Neural progenitor cell (in vitro differentiated cells): ENCODE results near the gene TRAF6. TPM values are rescaled to one million over a fixed set of nuclear protein-coding genes. Genes with fewer than 3 reads are reported as not detected.

Experiments
- DNase-seq: peaks from one replicate; pipeline ENCODE4 v3.0.0-alpha.2; 2016; ENCODE audit warnings: low spot score
- H2AFZ ChIP-seq: fragments of 200-600 bp; sonication (generic); replicated peaks from 2 replicates; pipeline ENCODE4 v1.6.1; 2016; ENCODE audit warnings: antibody characterized with exemption
- H3F3A ChIP-seq: fragments of 200-600 bp; sonication (generic); 2 replicates; pipeline ENCODE4 v1.6.1; 2016; ENCODE audit warnings: antibody characterized with exemption, low read depth
- H3K27ac ChIP-seq: fragments of 200-600 bp; sonication (generic); 2 replicates; pipeline ENCODE4 v1.5.1; 2016; ENCODE audit warnings: mild to moderate bottlenecking
- H3K27me3 ChIP-seq: fragments of 200-600 bp; sonication (generic); 2 replicates; pipeline ENCODE4 v1.6.1; 2016; ENCODE audit warnings: mild to moderate bottlenecking, moderate library complexity
- H3K36me3 ChIP-seq: fragments of 200-600 bp; sonication (generic); 2 replicates; pipeline ENCODE4 v1.5.1; 2016
- H3K4me1 ChIP-seq: fragments of 200-600 bp; sonication (generic); 2 replicates; pipeline ENCODE4 v1.6.1; 2016; ENCODE audit warnings: mixed run types
- H3K4me2 ChIP-seq: fragments of 200-600 bp; sonication (generic); 2 replicates; pipeline ENCODE4 v1.6.1; 2016
- H3K4me3 ChIP-seq: fragments of 200-600 bp; sonication (generic); 2 replicates; pipeline ENCODE4 v1.5.1; 2016
- H3K79me2 ChIP-seq: fragments of 200-600 bp; sonication (generic); 2 replicates; pipeline ENCODE4 v1.6.1; 2016; ENCODE audit warnings: low read depth
- H3K9ac ChIP-seq: fragments of 200-600 bp; sonication (generic); 2 replicates; pipeline ENCODE4 v1.6.1; 2016
- H3K9me3 ChIP-seq: fragments of 200-600 bp; sonication (generic); 2 replicates; pipeline ENCODE4 v1.5.1; 2016; ENCODE audit warnings: low read depth
- H4K20me1 ChIP-seq: fragments of 200-600 bp; sonication (generic); 2 replicates; pipeline ENCODE4 v1.6.1; 2016; ENCODE audit warnings: low read depth
- H3K27ac Mint-ChIP-seq: 3 replicates; pipeline ENCODE4 v1.8.0; 2021; ENCODE audit warnings: mixed read lengths
- H3K27me3 Mint-ChIP-seq: 2 replicates; pipeline ENCODE4 v1.8.0; 2022; ENCODE audit warnings: low read depth, mild to moderate bottlenecking, inconsistent platforms, moderate library complexity, mixed read lengths; ENCODE audit not compliant: insufficient read depth
- H3K36me3 Mint-ChIP-seq: 3 replicates; pipeline ENCODE4 v1.8.0; 2021; ENCODE audit warnings: mixed read lengths
- H3K4me1 Mint-ChIP-seq: 3 replicates; pipeline ENCODE4 v1.8.0; 2021; ENCODE audit warnings: mixed read lengths
- H3K4me3 Mint-ChIP-seq: 3 replicates; pipeline ENCODE4 v1.8.0; 2021; ENCODE audit warnings: mild to moderate bottlenecking, moderate library complexity, mixed read lengths
- H3K9me3 Mint-ChIP-seq: 3 replicates; pipeline ENCODE4 v1.8.0; 2020; ENCODE audit warnings: mixed read lengths
- EZH2 ChIP-seq: fragments of 200-600 bp; sonication (generic); IDR thresholded peaks from 2 replicates; pipeline ENCODE4 v1.6.1; 2017; ENCODE audit warnings: antibody characterized with exemption, mild to moderate bottlenecking, moderate library complexity
- EZH2phosphoT487 ChIP-seq: fragments of 200-600 bp; sonication (generic); IDR thresholded peaks from 2 replicates; pipeline ENCODE4 v1.6.1; 2017; ENCODE audit warnings: antibody characterized with exemption
- total RNA-seq: library from RNA; depleted of rRNA; stranded (reverse); fragments of >200 nt; gene quantifications from 2 replicates; pipeline ENCODE4 v1.2.3, GENCODE V29; 2015; ENCODE audit warnings: low replicate concordance
- TF ChIP-seq, protein P1 (sequence below): fragments of 200-600 bp; sonication (generic); IDR thresholded peaks from 2 replicates; pipeline ENCODE4 v1.5.1; 2017; ENCODE audit warnings: antibody characterized with exemption, mild to moderate bottlenecking

The TRAF6 gene
- total RNA-seq, 1 donor from 2014 or later: 11.5 TPM

DNA sequence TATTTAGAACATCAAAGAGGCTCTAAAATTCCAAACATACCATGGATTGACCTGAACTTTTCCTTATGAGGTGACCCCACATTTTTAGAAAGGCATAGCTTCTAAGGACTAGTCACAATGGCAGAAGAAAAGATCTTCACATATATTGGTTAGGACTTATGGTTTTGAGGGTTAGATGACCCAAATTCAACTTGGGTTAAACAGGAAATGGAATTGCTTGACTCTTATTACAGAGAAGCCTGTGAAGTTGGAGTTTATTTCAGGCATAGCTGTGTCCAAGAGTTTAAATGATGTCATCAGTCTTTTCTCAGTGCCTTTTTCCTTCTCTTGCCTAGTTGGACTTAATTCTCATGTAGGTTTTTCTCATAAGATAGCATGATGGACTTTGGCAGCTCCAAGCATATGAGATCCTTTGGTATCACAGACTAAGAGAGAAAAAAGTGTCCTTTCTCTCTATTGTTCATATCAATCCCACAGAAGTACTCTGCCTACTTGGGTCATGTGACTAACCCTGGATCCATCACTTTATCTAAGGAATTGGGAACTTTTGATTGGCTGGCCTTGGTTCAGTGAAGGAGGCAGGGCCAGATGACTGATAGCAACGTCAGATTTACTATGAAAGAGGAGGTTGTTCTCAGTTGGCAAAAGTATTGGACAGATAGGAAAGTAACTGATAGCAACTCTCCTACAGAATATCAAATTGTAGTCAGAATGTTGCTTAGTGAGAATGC lies 40.5 kb upstream of the TRAF6 start:
- peaks cover 9% of the 10 kb centered on the region for H3K9me3 Mint-ChIP-seq
- Histone ChIP-seq H3K27me3 (no peaks in the 10 kb centered on the region), H3K4me3 (no peak overlapping the region), H4K20me1 (no peaks in the 10 kb centered on the region), H3K27ac (no peak overlapping the region), H3K79me2 (no peaks in the 10 kb centered on the region), H3K4me2 (no peak overlapping the region), H3K9me3 (no peaks in the 10 kb centered on the region), H3K4me1 (no peaks in the 10 kb centered on the region), H3K36me3 (no peaks in the 10 kb centered on the region), H3K9ac (no peak overlapping the region), H2AFZ (no peak overlapping the region), H3F3A (no peaks in the 10 kb centered on the region)
- H3K36me3 Mint-ChIP-seq: no peaks in the 10 kb centered on the region
- no peaks in the 10 kb centered on the region for H3K27me3 Mint-ChIP-seq
- no peak overlapping the region for H3K4me3 Mint-ChIP-seq
- no peak for DNase-seq
- no peaks in the 10 kb centered on the region for H3K4me1 Mint-ChIP-seq
- TF ChIP-seq EZH2: no peak
- no peak for TF ChIP-seq EZH2phosphoT487
- TF ChIP-seq, protein P1, sequence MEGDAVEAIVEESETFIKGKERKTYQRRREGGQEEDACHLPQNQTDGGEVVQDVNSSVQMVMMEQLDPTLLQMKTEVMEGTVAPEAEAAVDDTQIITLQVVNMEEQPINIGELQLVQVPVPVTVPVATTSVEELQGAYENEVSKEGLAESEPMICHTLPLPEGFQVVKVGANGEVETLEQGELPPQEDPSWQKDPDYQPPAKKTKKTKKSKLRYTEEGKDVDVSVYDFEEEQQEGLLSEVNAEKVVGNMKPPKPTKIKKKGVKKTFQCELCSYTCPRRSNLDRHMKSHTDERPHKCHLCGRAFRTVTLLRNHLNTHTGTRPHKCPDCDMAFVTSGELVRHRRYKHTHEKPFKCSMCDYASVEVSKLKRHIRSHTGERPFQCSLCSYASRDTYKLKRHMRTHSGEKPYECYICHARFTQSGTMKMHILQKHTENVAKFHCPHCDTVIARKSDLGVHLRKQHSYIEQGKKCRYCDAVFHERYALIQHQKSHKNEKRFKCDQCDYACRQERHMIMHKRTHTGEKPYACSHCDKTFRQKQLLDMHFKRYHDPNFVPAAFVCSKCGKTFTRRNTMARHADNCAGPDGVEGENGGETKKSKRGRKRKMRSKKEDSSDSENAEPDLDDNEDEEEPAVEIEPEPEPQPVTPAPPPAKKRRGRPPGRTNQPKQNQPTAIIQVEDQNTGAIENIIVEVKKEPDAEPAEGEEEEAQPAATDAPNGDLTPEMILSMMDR: no peak
- H3K27ac Mint-ChIP-seq: no peak overlapping the region

DNA sequence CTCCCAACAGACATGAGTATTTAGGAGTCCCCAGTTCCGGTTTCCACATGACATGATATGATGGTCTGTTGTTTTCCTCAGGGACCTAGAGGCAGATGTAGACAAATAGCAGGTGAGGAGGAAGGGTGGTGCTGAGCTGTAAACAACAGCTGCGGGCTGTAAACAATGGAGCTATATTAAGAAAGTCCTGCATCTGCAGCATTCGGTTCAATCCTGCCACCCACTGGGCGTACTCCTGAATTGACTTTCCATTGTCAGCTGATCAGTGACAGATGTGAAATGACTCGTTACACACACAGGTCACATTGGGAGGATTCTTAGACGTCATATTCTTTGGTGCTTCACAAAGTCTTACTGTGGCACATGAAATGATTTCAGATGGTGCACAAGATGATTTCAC lies 30.9 kb upstream of the TRAF6 start:
- Mint-ChIP-seq H3K4me1 (peaks cover 8% of the 10 kb centered on the region), H3K27me3 (peaks cover 2% of the 10 kb centered on the region), H3K27ac (no peak overlapping the region), H3K36me3 (no peaks in the 10 kb centered on the region), H3K9me3 (no peaks in the 10 kb centered on the region), H3K4me3 (no peak overlapping the region)
- peak; percentile 61 for DNase-seq
- TF ChIP-seq EZH2 (no peak), EZH2phosphoT487 (no peak)
- TF ChIP-seq, protein P1: peak; percentile 43
- Histone ChIP-seq H2AFZ (peak overlapping the region; percentile 96), H3K9me3 (no peaks in the 10 kb centered on the region), H3K36me3 (no peaks in the 10 kb centered on the region), H3K27ac (no peak overlapping the region), H3K9ac (no peak overlapping the region), H3K4me2 (no peak overlapping the region), H4K20me1 (no peaks in the 10 kb centered on the region), H3F3A (no peaks in the 10 kb centered on the region), H3K4me1 (peaks cover 10% of the 10 kb centered on the region), H3K27me3 (no peaks in the 10 kb centered on the region), H3K4me3 (no peak overlapping the region), H3K79me2 (no peaks in the 10 kb centered on the region)

DNA sequence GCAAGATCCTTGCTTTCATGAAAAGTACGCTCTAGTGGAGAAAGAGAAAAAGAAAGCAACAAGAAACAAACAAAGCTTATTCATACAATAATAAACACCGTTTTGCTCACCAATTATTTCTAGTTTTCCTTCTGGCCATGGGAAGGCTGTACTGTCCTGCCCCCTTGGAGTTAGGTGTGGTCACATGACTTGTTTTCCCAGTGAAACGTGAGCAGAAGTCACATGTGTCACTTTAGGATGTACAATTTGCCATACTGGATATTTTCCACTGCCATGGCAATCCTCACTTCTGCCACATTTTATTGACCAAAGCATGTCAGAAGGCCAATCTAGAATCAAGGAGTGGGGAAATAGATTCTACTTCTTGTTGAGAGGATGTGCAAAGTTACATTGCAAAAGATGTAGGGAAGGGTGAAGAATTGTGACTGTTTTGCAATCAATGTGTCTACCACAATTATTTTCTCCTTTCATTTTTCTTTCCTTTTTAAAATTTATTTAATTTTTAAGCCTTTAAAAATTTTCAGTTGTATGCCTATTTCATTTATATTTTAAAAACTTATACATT lies 24.3 kb upstream of the TRAF6 start:
- Histone ChIP-seq H2AFZ (peak overlapping the region; percentile 54), H3K9me3 (no peaks in the 10 kb centered on the region), H3F3A (no peaks in the 10 kb centered on the region), H3K36me3 (no peaks in the 10 kb centered on the region), H3K4me1 (no peaks in the 10 kb centered on the region), H3K4me2 (no peak overlapping the region), H3K79me2 (no peaks in the 10 kb centered on the region), H3K27ac (no peak overlapping the region), H3K4me3 (no peak overlapping the region), H3K27me3 (no peaks in the 10 kb centered on the region), H4K20me1 (no peaks in the 10 kb centered on the region), H3K9ac (no peak overlapping the region)
- TF ChIP-seq, protein P1: no peak
- TF ChIP-seq EZH2 (no peak), EZH2phosphoT487 (no peak)
- no peaks in the 10 kb centered on the region for H3K27me3 Mint-ChIP-seq
- no peak overlapping the region for H3K27ac Mint-ChIP-seq
- no peaks in the 10 kb centered on the region for H3K36me3 Mint-ChIP-seq
- peaks cover 2% of the 10 kb centered on the region for H3K9me3 Mint-ChIP-seq
- DNase-seq: no peak
- peaks cover 4% of the 10 kb centered on the region for H3K4me1 Mint-ChIP-seq
- no peak overlapping the region for H3K4me3 Mint-ChIP-seq
